Colonic mucosa (tissue), 4 donors: ENCODE measurements around the gene GRID1. TPM values are rescaled to one million over a fixed set of nuclear protein-coding genes. Genes with fewer than 3 reads are reported as not detected.

Experiments used
- DNase-seq: peaks from one replicate; pipeline ENCODE4 v3.0.0-alpha.2; 2020
- H3K27ac ChIP-seq: fragments of 200-600 bp; one replicate; pipeline ENCODE4 v1.8.0; 2021
- H3K27me3 ChIP-seq: fragments of 200-600 bp; one replicate; pipeline ENCODE4 v1.8.0; 2021
- H3K36me3 ChIP-seq: fragments of 200-600 bp; one replicate; pipeline ENCODE4 v1.8.0; 2021
- H3K4me1 ChIP-seq: fragments of 200-600 bp; one replicate; pipeline ENCODE4 v1.8.0; 2021; ENCODE audit warnings: mild to moderate bottlenecking
- H3K4me3 ChIP-seq: fragments of 200-600 bp; one replicate; pipeline ENCODE4 v1.8.0; 2021
- H3K9ac ChIP-seq, 2 donors: one replicate each; pipeline ENCODE4 v1.7.0; 2013; ENCODE audit warnings: control low read depth in 2 of 2, low read depth in 2 of 2, low read length in 2 of 2
- H3K9me3 ChIP-seq: fragments of 200-600 bp; one replicate; pipeline ENCODE4 v1.8.0; 2021
- intact Hi-C: fragments of 100-400 bp; cut with DNase I; formaldehyde crosslinking; loops from one replicate; pipeline ENCODE4 v1.14.1; 2022
- total RNA-seq, 2 donors: library from RNA; stranded (reverse); fragmentation: NEBNext Ultra II Directional in 1 of 2; extraction: Animal tissue kit (Norgen Biotek cat#: 25700) in 1 of 2; gene quantifications; one replicate each; pipeline ENCODE4 v1.2.1, GENCODE V29; 2021
- TF ChIP-seq, protein P1 (sequence below): fragments of 200-600 bp; IDR thresholded peaks from one replicate; pipeline ENCODE4 v1.8.0; 2022; ENCODE audit warnings: antibody characterized with exemption, mild to moderate bottlenecking
- donor health status: healthy.
- donor health status: DM: no; HTN: no; CAD: no.
- donor health status: DM: no; HTN: no; CAD: no.

Gene GRID1
- total RNA-seq, 2 donors from 2014 or later = 0.30 to 0.37 TPM

DNA sequence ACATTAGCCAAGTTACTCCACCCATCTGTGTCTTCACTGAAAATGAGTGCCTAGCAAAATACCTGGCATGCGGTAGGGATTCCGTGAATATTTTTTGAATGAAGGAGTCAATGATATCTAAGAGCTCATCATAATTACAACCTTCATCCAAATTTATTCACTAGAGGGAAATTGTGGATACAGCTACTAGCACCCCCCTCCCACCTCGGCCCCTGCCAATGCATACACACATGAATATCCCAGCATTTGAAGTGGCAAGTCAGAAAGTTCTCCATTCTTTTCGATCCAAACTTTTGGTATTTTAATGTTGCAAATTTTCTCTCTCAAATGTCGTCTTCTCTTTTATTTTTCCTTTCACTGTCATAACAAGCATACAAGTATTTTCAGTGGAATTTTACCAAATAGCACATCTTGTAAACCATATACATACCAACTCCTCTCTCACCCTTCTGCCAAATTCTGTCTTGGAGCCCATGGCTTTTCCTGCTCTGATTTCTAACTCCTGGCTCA lies 164.3 kb downstream of the GRID1 start:
- Histone ChIP-seq H3K4me1 (no peaks in the 10 kb centered on the region), H3K4me3 (no peak overlapping the region), H3K9me3 (no peaks in the 10 kb centered on the region), H3K9ac (no peak overlapping the region), H3K27ac (no peak overlapping the region), H3K36me3 (no peaks in the 10 kb centered on the region), H3K27me3 (no peaks in the 10 kb centered on the region)
- intact Hi-C loops = no loop called here
- TF ChIP-seq, protein P1, sequence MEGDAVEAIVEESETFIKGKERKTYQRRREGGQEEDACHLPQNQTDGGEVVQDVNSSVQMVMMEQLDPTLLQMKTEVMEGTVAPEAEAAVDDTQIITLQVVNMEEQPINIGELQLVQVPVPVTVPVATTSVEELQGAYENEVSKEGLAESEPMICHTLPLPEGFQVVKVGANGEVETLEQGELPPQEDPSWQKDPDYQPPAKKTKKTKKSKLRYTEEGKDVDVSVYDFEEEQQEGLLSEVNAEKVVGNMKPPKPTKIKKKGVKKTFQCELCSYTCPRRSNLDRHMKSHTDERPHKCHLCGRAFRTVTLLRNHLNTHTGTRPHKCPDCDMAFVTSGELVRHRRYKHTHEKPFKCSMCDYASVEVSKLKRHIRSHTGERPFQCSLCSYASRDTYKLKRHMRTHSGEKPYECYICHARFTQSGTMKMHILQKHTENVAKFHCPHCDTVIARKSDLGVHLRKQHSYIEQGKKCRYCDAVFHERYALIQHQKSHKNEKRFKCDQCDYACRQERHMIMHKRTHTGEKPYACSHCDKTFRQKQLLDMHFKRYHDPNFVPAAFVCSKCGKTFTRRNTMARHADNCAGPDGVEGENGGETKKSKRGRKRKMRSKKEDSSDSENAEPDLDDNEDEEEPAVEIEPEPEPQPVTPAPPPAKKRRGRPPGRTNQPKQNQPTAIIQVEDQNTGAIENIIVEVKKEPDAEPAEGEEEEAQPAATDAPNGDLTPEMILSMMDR = no peak
- no peak for DNase-seq

DNA sequence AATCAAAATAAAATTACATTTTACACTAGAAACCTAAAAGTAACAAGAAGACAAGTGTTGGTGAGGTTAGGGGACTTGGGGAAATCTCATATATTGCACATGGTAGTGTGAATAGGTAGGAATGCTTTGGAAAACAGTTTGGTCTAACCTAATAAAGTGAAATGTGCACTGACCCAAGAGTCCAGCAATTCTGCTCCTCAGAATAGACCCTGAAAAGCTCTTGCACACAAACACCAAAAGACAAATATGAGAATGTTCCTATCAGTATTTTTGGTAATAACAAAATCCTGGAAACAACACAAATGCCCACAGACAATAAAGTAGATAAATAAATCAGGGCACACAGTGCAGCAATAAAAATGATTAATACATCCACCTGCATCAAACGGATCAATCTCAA lies 165.7 kb downstream of the GRID1 start:
- Histone ChIP-seq H3K9ac (no peak overlapping the region), H3K4me1 (no peaks in the 10 kb centered on the region), H3K27me3 (no peaks in the 10 kb centered on the region), H3K36me3 (no peaks in the 10 kb centered on the region), H3K4me3 (no peak overlapping the region), H3K9me3 (no peaks in the 10 kb centered on the region), H3K27ac (no peak overlapping the region)
- TF ChIP-seq, protein P1 = no peak
- intact Hi-C loops = no loop called here
- no peak for DNase-seq

DNA sequence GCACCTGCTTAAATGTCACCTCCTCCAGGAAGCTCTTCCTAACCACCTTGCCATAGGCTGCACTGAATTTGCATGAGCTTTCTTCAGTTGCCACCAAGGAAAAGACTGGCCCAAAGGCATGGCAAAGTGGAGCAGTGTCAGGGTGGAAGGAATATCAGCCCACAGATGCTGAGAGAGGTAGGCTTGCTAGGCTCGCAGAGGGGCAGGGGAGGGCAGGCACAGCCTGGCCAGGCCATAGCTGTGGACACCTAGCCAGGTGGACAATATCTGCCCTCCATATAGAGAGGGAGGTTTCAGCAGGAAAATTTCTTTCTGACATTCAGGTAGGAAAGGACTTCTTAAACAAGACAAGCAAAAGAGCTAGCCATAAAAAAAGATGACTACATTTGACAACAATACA lies 166.3 kb downstream of the GRID1 start:
- H3K4me3 ChIP-seq = no peak overlapping the region
- intact Hi-C loops = no loop called here
- TF ChIP-seq, protein P1 = no peak
- no peaks in the 10 kb centered on the region for H3K9me3 ChIP-seq
- H3K9ac ChIP-seq = no peak overlapping the region
- DNase-seq = no peak
- H3K4me1 ChIP-seq = no peaks in the 10 kb centered on the region
- H3K36me3 ChIP-seq = no peaks in the 10 kb centered on the region
- no peaks in the 10 kb centered on the region for H3K27me3 ChIP-seq
- H3K27ac ChIP-seq = no peak overlapping the region

DNA sequence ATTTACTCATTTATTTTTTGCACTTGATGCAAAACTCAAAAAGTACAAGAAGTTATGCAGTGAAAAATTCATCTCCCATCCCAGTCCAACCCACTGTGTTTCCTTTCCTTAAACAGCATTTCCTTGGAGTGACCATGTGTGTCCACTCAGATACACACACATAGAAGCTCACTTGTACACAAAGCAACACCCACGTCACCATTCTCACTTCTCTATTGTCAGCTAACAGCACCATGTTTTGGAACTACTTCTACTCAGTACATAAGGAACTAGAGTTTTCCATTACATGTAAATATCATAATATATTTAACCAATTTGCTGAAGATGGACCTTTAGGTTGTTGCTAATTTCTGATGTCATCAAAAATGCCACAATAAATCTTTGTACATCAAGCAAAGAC lies 167.6 kb downstream of the GRID1 start:
- H3K4me1 ChIP-seq = no peaks in the 10 kb centered on the region
- H3K27ac ChIP-seq = no peak overlapping the region
- no peak overlapping the region for H3K9ac ChIP-seq
- H3K4me3 ChIP-seq = no peak overlapping the region
- intact Hi-C loops = no loop called here
- no peak for DNase-seq
- H3K36me3 ChIP-seq = no peaks in the 10 kb centered on the region
- no peaks in the 10 kb centered on the region for H3K27me3 ChIP-seq
- H3K9me3 ChIP-seq = no peaks in the 10 kb centered on the region
- TF ChIP-seq, protein P1 = no peak

DNA sequence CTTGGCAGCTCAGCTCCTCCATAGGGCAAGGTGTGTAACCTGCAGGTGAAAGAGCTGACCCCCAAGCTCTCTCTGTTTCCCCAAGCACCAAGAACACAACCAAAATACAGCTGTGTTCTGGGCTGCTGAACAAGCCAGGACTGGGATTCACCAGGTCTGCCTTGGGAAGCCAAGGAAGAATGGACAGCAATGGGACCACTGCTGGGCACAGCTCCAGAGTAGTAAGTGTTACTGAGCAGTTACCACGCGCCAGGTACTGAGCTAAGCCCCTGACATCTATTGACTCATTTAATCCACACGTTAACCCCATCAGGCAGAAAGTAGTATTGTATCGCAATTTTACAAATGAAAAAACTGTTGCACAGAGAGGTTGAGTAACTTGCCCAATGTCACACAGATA lies 168.3 kb downstream of the GRID1 start:
- H3K27me3 ChIP-seq = no peaks in the 10 kb centered on the region
- DNase-seq = no peak
- intact Hi-C loops = no loop called here
- no peak overlapping the region for H3K4me3 ChIP-seq
- H3K27ac ChIP-seq = no peak overlapping the region
- H3K9me3 ChIP-seq = no peaks in the 10 kb centered on the region
- H3K4me1 ChIP-seq = no peaks in the 10 kb centered on the region
- TF ChIP-seq, protein P1 = no peak
- no peaks in the 10 kb centered on the region for H3K36me3 ChIP-seq
- no peak overlapping the region for H3K9ac ChIP-seq
